GM19193 (cell line): Measurements from ENCODE around the gene SIL1.

ENCODE experiments used
- POLR2A ChIP-seq: IDR thresholded peaks from 4 replicates; pipeline ENCODE4 v1.6.1; 2011; ENCODE audit not compliant: insufficient read depth, insufficient read length; ENCODE audit errors: extremely low read depth

The SIL1 gene

GRCh38 chr5:139181835-139182452 is 16.2 kb downstream of the SIL1 start:
- no peak for TF ChIP-seq POLR2A

GRCh38 chr5:139181322-139181730 is 16.8 kb downstream of the SIL1 start:
- TF ChIP-seq POLR2A = no peak

GRCh38 chr5:139180850-139181249 is 17.3 kb downstream of the SIL1 start:
- TF ChIP-seq POLR2A = no peak

- no peak for TF ChIP-seq POLR2A
Measured at GRCh38 chr5:139178935-139179334, 19.2 kb downstream of the SIL1 start.

GRCh38 chr5:139178589-139178917 is 19.6 kb downstream of the SIL1 start:
- TF ChIP-seq POLR2A = no peak

GRCh38 chr5:139177809-139178588 is 20.2 kb downstream of the SIL1 start:
- TF ChIP-seq POLR2A = no peak

DNA sequence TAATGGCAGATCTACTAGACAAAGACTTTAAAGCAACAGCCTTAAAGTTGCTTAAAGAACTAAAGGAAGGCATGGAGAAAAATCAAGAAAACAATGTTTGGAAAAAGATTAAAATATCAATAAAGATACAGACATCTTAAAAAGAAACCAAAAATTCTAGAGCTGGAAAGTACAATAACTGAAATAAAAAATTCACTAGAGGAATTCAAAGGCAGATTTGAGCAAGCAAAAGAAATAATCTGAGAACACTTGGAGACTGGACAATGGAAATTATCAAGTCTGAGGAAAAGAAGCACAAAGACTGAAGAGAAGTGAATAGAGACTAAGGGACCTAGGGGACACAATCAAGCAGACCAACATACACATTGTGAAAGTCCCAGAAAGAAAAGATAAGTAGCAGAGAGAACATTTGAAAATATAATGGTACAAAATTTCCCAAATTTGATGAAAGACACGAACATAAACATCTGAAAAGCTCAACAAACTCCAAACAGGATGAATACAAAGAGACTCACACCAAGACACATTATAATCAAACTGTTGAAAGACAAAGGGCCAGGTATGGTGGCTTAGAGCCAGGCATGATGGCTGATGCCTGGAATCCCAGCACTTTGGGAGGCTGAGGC is 26.3 kb downstream of the SIL1 start:
- no peak for TF ChIP-seq POLR2A

DNA sequence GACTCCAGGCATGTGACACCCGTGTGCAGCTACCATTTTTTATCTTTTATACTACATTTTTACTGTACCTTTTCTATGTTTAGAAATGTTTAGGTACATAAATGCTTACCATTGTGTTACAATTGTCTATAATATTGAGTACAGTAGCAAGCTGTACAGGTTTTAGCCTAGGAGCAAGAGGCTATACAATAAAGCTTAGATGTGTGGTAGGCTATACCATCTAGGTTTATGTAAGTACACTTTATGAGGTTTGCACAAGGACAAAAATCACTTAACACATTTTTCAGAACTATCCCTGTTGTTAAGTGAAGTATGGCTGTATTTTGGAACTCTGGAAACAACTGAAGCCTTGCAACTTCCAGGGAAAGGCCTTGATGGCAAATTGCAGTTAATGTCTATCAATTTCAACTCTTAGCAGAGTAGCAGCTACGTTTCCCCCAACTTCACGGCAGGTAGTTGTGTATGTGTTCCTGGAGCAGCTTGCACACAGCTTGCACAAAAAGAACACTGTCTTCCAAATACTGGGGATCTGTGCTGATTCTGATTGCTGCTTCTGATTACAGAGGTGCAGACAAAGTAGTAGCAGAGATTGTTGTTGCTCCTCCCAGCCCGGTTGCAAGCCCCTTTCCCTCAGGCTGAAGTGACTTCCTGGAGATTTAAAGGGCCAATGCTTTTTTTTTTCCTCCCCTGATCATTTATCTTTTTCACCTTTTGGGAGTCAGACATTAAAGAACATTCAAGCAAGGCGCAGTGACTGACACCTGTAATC is 30.0 kb downstream of the SIL1 start:
- TF ChIP-seq POLR2A = no peak

- no peak for TF ChIP-seq POLR2A
Measured at GRCh38 chr5:139167533-139167932, 30.6 kb downstream of the SIL1 start.

DNA sequence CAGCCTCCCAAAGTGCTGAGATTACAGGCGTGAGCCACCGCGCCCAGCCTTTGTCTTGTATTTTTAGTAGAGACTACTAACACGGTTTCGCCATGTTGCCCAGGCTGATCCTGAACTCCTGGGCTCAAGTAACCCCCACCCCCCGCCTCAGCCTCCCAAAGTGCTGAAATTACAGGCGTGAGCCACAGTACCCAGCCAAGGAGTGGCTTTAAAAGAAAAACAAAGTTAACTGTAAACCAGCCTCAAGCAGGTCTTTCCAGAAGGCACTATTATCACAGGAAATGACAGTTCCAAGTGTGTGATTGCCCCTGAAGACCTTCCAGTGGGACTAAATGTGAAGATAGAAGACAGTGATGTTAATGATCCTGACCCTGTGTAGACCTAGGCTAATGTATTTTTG is 31.1 kb downstream of the SIL1 start:
- TF ChIP-seq POLR2A = no peak

- no peak for TF ChIP-seq POLR2A
Measured at GRCh38 chr5:139164020-139164419, 34.1 kb downstream of the SIL1 start.

DNA sequence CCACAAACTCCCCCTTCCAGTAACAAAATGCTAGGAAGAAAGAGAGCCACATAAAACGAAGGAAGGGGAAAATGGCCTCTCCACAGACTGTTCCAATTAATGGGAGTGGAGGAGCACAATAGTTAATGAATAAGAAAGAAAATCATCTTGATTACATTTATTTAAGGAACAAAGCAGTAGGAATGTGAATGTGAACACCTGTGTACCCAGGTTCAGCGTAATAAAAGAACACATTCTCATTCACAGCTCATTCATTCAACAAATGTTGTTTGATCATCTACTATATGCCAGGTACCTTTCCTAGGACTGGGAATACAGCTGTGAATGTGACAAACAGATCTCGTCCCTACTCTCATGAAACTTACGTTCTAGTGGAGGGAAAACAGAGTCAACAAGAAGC is 35.7 kb downstream of the SIL1 start:
- TF ChIP-seq POLR2A = no peak

GRCh38 chr5:139158791-139159190 is 39.4 kb downstream of the SIL1 start:
- TF ChIP-seq POLR2A = no peak

GRCh38 chr5:139157556-139157955 is 40.6 kb downstream of the SIL1 start:
- no peak for TF ChIP-seq POLR2A

DNA sequence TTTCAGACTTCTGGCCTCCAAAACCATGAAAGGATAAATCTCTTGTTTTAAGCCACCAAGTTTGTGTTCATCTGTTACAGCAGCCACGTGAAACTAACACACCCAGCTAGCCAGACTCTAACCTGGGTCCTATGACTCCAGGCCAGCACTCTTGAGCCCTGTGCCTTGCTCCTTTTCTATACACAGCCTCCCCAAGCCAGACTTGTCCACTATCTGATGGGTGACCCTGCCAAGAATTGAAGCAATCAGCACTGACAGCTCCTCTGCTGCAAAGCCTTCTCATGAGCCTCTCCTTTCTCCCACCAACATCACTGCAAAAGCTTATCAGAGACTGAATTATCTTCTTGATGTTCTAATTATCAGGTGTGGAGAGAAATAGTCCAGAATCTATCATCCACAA is 41.4 kb downstream of the SIL1 start:
- TF ChIP-seq POLR2A = no peak

DNA sequence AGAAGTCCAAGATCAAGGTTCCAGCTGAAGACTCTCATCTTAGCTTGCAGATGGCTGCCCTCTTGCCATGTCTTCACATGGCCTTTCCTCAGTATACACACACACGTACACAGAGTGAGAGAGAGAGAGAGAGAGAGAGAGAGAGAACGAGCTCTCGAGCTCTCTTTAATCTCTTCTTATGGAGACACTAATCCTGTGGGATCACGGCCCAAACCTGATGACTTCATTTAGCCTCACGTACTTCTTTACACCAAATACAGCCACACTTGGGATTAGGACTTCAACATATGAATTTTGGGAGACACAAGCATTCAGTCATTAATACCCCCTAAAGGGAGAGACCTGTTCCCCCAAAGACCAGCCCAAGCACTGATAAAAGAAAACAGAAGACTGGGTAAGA is 42.8 kb downstream of the SIL1 start:
- no peak for TF ChIP-seq POLR2A

GRCh38 chr5:139151902-139152301 is 46.3 kb downstream of the SIL1 start:
- no peak for TF ChIP-seq POLR2A
